ENCODE data around the gene TMEM62. TPM values are rescaled to one million over a fixed set of nuclear protein-coding genes. Genes with fewer than 3 reads are reported as not detected.
A peak's percentile ranks its signal among the peaks of the same experiment; 100 is the strongest.

TMEM62 gene
- total and polyA plus RNA-seq, 9 of the 15 experiments (the other 6 are each of a cell fraction or from before 2014, with no cell fraction given) = 4.4 to 16.6 (median 11.1) TPM

DNA sequence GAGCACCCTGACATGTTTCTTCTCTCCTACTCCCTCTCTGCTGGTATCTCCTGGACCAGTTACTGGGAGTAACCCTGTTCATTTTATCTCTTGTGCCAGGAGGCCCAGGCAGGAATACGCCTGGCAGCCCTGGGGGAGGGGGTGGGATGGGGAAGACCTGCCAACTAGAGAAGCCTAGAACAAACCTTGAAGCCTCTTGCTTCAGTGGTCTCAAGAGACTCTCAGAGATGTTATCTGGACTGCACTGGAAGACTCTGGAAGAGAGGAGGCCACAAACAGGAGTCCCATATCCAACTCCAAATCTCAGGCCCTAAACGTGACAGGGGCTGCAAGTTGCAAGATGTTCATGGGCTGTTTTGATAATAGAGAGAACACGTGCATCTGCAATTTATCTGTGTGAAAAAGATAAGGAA lies 87.6 kb downstream of the TMEM62 start, which contains the start of gene EPB42 (continued):
- TF ChIP-seq ZBTB40 (IDR thresholded peaks at IDR 0.05) = no peak
- TF ChIP-seq ZBTB40 (CRISPR knock-in tag; IDR thresholded peaks at IDR 0.05) = no peak
- TF ChIP-seq TBL1XR1 (IDR thresholded peaks at IDR 0.05; ENCODE audit: low read length in 2 of 2) = peak in 1 of 2 experiments; percentile 67; a peak in 1 of 4 replicates
- peak; percentile 91 for TF ChIP-seq DPF2 (IDR thresholded peaks at IDR 0.05)
- TF ChIP-seq DMBX1 (CRISPR knock-in tag; IDR thresholded peaks at IDR 0.05; ENCODE audit: borderline replicate concordance) = no peak; the same call in 1 of the 2 replicates
- TF ChIP-seq YY1 (IDR thresholded peaks at IDR 0.05; ENCODE audit: borderline replicate concordance in 1 of 3, control insufficient read depth in 1 of 3, extremely low read depth in 1 of 3, insufficient read depth in 3 of 3, insufficient read length in 1 of 3, insufficient replicate concordance in 2 of 3, low read depth in 1 of 3, low read length in 2 of 3) = peak in 1 of 3 experiments; percentile 4
- TF ChIP-seq MECOM (CRISPR knock-in tag; IDR thresholded peaks at IDR 0.05) = 0 out of 2 replicates have a peak, but pooled peaks have one; percentile 40
- TF ChIP-seq HDAC1 (IDR thresholded peaks at IDR 0.05) = peak in 1 of 2 experiments; percentile 26; a peak in 1 of 4 replicates
- TF ChIP-seq ZNF76 (CRISPR knock-in tag; IDR thresholded peaks at IDR 0.05; ENCODE audit: borderline replicate concordance) = no peak
- no peak for TF ChIP-seq POLR3A (IDR thresholded peaks at IDR 0.05; ENCODE audit: borderline replicate concordance, extremely low read depth, insufficient read depth, insufficient read length)
- 0 out of 2 replicates have a peak, but pooled peaks have one; percentile 35 for TF ChIP-seq ZNF717 (CRISPR knock-in tag; IDR thresholded peaks at IDR 0.05)
- TF ChIP-seq POLR2H (tag; IDR thresholded peaks at IDR 0.05; ENCODE audit: low read depth) = no peak
- peak; percentile 65; the same call in 1 of the 2 replicates for TF ChIP-seq ZNF766 (CRISPR knock-in tag; conservative IDR thresholded peaks at IDR 0.05)
- no peak for TF ChIP-seq ZNF431 (CRISPR knock-in tag; IDR thresholded peaks at IDR 0.05)
- peak; percentile 79 for TF ChIP-seq NFIC (IDR thresholded peaks at IDR 0.05)
- peak; percentile 71; the same call in 1 of the 2 replicates for TF ChIP-seq MYNN (IDR thresholded peaks at IDR 0.05)
- TF ChIP-seq MYNN (CRISPR knock-in tag; IDR thresholded peaks at IDR 0.05) = no peak
- TF ChIP-seq NBN (IDR thresholded peaks at IDR 0.05; ENCODE audit: low read depth) = peak; percentile 52; the same call in 1 of the 2 replicates
- peak; percentile 79 for TF ChIP-seq SOX6 (IDR thresholded peaks at IDR 0.05)
- TF ChIP-seq WHSC1 (IDR thresholded peaks at IDR 0.05; ENCODE audit: low read length) = no peak
- TF ChIP-seq ZNF696 (CRISPR knock-in tag; conservative IDR thresholded peaks at IDR 0.05) = no peak
- TF ChIP-seq TEAD1 (CRISPR knock-in tag; IDR thresholded peaks at IDR 0.05) = 0 out of 4 replicates have a peak, but pooled peaks of 1 of the 2 experiments have one; percentile 47

Measured in K562 (cell line).